ENCODE measurements around the gene DENND1A.

DNA sequence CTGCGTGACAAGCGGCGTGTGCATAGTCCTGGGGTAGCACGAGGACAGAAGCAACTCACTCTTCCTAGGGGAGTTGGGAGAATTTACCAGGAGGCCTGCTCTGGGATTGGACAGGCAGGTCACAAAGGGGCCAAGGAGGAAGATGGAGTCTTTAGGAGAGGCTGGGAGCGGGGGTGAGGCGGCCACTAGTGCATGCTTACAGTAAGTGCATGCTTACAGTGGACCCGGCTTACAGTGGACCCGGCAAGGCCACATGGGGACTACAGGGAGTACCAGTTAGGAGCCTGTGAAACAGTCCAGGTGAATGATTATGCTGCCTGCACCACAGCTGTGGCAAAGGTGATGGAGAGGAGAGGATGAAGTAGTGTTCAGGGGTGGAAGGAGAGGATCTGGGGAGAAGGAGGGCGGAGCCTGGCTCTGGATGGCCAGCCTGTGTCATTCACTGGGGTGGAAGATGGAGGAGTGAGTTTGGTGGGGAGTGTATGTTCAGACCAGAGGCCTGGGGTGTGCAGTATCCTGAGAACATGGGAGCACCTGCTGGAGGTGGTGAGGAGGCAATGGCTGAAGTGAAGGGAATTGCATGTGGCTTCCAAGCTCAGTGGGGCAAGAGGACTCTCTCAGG, 495.2 kb downstream of the DENND1A start:
- TF ChIP-seq EZH2phosphoT487 (conservative IDR thresholded peaks at IDR 0.05; ENCODE audit: low read length), result no peak
- TF ChIP-seq, protein P1, sequence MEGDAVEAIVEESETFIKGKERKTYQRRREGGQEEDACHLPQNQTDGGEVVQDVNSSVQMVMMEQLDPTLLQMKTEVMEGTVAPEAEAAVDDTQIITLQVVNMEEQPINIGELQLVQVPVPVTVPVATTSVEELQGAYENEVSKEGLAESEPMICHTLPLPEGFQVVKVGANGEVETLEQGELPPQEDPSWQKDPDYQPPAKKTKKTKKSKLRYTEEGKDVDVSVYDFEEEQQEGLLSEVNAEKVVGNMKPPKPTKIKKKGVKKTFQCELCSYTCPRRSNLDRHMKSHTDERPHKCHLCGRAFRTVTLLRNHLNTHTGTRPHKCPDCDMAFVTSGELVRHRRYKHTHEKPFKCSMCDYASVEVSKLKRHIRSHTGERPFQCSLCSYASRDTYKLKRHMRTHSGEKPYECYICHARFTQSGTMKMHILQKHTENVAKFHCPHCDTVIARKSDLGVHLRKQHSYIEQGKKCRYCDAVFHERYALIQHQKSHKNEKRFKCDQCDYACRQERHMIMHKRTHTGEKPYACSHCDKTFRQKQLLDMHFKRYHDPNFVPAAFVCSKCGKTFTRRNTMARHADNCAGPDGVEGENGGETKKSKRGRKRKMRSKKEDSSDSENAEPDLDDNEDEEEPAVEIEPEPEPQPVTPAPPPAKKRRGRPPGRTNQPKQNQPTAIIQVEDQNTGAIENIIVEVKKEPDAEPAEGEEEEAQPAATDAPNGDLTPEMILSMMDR (IDR thresholded peaks at IDR 0.05; ENCODE audit: insufficient read depth, low read length, poor library complexity, severe bottlenecking), result no peak

Data from SU-DHL-6 (cell line).